Nephron progenitor cell (in vitro differentiated cells): ENCODE results near the gene DNAJB2.

Experiments used
- DNase-seq: peaks from one replicate; pipeline ENCODE4 v3.0.0; 2021
- H3K27ac Mint-ChIP-seq: 2 replicates; pipeline ENCODE4 v1.8.0; 2021; ENCODE audit warnings: mild to moderate bottlenecking, moderate library complexity, mixed read lengths
- H3K27me3 Mint-ChIP-seq: 2 replicates; pipeline ENCODE4 v1.8.0; 2021; ENCODE audit warnings: mild to moderate bottlenecking, low read depth, mixed read lengths; ENCODE audit not compliant: poor library complexity
- H3K36me3 Mint-ChIP-seq: 2 replicates; pipeline ENCODE4 v1.8.0; 2021; ENCODE audit warnings: low read depth, mixed read lengths
- H3K4me1 Mint-ChIP-seq: 2 replicates; pipeline ENCODE4 v1.8.0; 2021; ENCODE audit warnings: mixed read lengths
- H3K4me3 Mint-ChIP-seq: 2 replicates; pipeline ENCODE4 v1.8.0; 2021; ENCODE audit warnings: mild to moderate bottlenecking, moderate library complexity, mixed read lengths
- H3K9me3 Mint-ChIP-seq: 2 replicates; pipeline ENCODE4 v1.8.0; 2021; ENCODE audit warnings: mild to moderate bottlenecking, moderate library complexity, mixed read lengths
- CTCF ChIP-seq: fragments of 200-600 bp; sonication (generic); IDR thresholded peaks from 2 replicates; pipeline ENCODE4 v1.5.0; 2021; ENCODE audit warnings: antibody characterized with exemption

The DNAJB2 gene

GRCh38 chr2:219323434-219323833, 44.3 kb downstream of the DNAJB2 start:
- Mint-ChIP-seq H3K36me3 (no peaks in the 10 kb centered on the region), H3K27me3 (peaks cover 79% of the 10 kb centered on the region), H3K27ac (no peak overlapping the region), H3K4me3 (no peak overlapping the region), H3K4me1 (peaks cover 5% of the 10 kb centered on the region), H3K9me3 (no peaks in the 10 kb centered on the region)
- no peak for TF ChIP-seq CTCF
- no peak for DNase-seq

GRCh38 chr2:219325136-219325535, 46.0 kb downstream of the DNAJB2 start:
- Mint-ChIP-seq H3K4me1 (peaks cover 5% of the 10 kb centered on the region), H3K36me3 (no peaks in the 10 kb centered on the region)

GRCh38 chr2:219325657-219326315, 46.6 kb downstream of the DNAJB2 start:
- no peak for DNase-seq
- H3K36me3 Mint-ChIP-seq: no peaks in the 10 kb centered on the region
- H3K27ac Mint-ChIP-seq: no peak overlapping the region
- H3K4me1 Mint-ChIP-seq: peaks cover 5% of the 10 kb centered on the region
- H3K9me3 Mint-ChIP-seq: no peaks in the 10 kb centered on the region
- no peak for TF ChIP-seq CTCF
- peaks cover 90% of the 10 kb centered on the region for H3K27me3 Mint-ChIP-seq
- H3K4me3 Mint-ChIP-seq: no peak overlapping the region

More at GRCh38 chr2:219325136-219325535, 46.0 kb downstream of the DNAJB2 start:
- Mint-ChIP-seq H3K27ac (no peak overlapping the region), H3K9me3 (no peaks in the 10 kb centered on the region), H3K4me3 (no peak overlapping the region), H3K27me3 (peaks cover 87% of the 10 kb centered on the region)
- TF ChIP-seq CTCF: no peak
- no peak for DNase-seq

- peaks cover 93% of the 10 kb centered on the region for H3K27me3 Mint-ChIP-seq
- no peak for DNase-seq
- H3K27ac Mint-ChIP-seq: no peak overlapping the region
- no peak for TF ChIP-seq CTCF
- no peaks in the 10 kb centered on the region for H3K36me3 Mint-ChIP-seq
- H3K4me1 Mint-ChIP-seq: peaks cover 5% of the 10 kb centered on the region
- no peaks in the 10 kb centered on the region for H3K9me3 Mint-ChIP-seq
- no peak overlapping the region for H3K4me3 Mint-ChIP-seq
Measured at GRCh38 chr2:219327719-219328118, 48.6 kb downstream of the DNAJB2 start.

- no peak overlapping the region for H3K27ac Mint-ChIP-seq
- H3K4me3 Mint-ChIP-seq: no peak overlapping the region
- peaks cover 96% of the 10 kb centered on the region for H3K27me3 Mint-ChIP-seq
- peak; percentile 95 for DNase-seq
- H3K9me3 Mint-ChIP-seq: peaks cover 6% of the 10 kb centered on the region
- H3K4me1 Mint-ChIP-seq: no peaks in the 10 kb centered on the region
- no peaks in the 10 kb centered on the region for H3K36me3 Mint-ChIP-seq
- TF ChIP-seq CTCF: no peak
Measured at GRCh38 chr2:219331560-219332213, 52.5 kb downstream of the DNAJB2 start.

GRCh38 chr2:219332542-219332941, 53.4 kb downstream of the DNAJB2 start, which contains the start of gene RESP18:
Gene RESP18 (minus strand): TSS chr2:219332744.
- no peaks in the 10 kb centered on the region for H3K36me3 Mint-ChIP-seq
- no peaks in the 10 kb centered on the region for H3K4me1 Mint-ChIP-seq
- peaks cover 7% of the 10 kb centered on the region for H3K9me3 Mint-ChIP-seq
- H3K27me3 Mint-ChIP-seq: peaks cover 100% of the 10 kb centered on the region
- no peak for DNase-seq
- TF ChIP-seq CTCF: no peak
- no peak within 1 kb of the TSS for H3K27ac Mint-ChIP-seq
- no peak within 1 kb of the TSS for H3K4me3 Mint-ChIP-seq
